Activated T-helper 2 cell treated with anti-CD3 and anti-CD28 coated beads, Interferon-gamma antibody, Interleukin-2, Interleukin-4, amounts not matched to agents 10 μg/mL and 5 μg/mL and 100 μg/mL, durations not matched to agents 14 hours and 24 hours and 36 hours (primary cell): ENCODE results near the gene TRPM5. TPM values are rescaled to one million over a fixed set of nuclear protein-coding genes. Genes with fewer than 3 reads are reported as not detected.

Source experiments
- DNase-seq: peaks from one replicate; pipeline ENCODE4 v3.0.0; 2021; ENCODE audit warnings: low spot score
- H3K27ac Mint-ChIP-seq: one replicate; pipeline ENCODE4 v1.8.0; 2021; ENCODE audit warnings: mixed read lengths
- H3K27me3 Mint-ChIP-seq: one replicate; pipeline ENCODE4 v1.8.0; 2021; ENCODE audit warnings: low read depth, mixed read lengths
- H3K36me3 Mint-ChIP-seq: one replicate; pipeline ENCODE4 v1.8.0; 2021; ENCODE audit warnings: low read depth, mixed read lengths
- H3K4me1 Mint-ChIP-seq: one replicate; pipeline ENCODE4 v1.8.0; 2021; ENCODE audit warnings: low read depth, mixed read lengths
- H3K4me3 Mint-ChIP-seq: one replicate; pipeline ENCODE4 v1.8.0; 2021; ENCODE audit warnings: low read depth, mild to moderate bottlenecking, moderate library complexity, mixed read lengths
- H3K9me3 Mint-ChIP-seq: one replicate; pipeline ENCODE4 v1.8.0; 2021; ENCODE audit warnings: mixed read lengths
- intact Hi-C: fragments of 100-400 bp; cut with micrococcal nuclease; formaldehyde crosslinking; loops from one replicate; pipeline ENCODE4 v1.15.1; 2023
- total RNA-seq: library from RNA; stranded (reverse); gene quantifications from 2 replicates; pipeline ENCODE4 v1.2.3, GENCODE V29; 2022

TRPM5 gene
- total RNA-seq, 1 donor from 2014 or later: not detected

- intact Hi-C loops: no loop called here
- Mint-ChIP-seq H3K27me3 (no peaks in the 10 kb centered on the region), H3K4me3 (no peak overlapping the region), H3K4me1 (no peaks in the 10 kb centered on the region), H3K9me3 (no peaks in the 10 kb centered on the region), H3K27ac (no peak overlapping the region), H3K36me3 (no peaks in the 10 kb centered on the region)
- no peak for DNase-seq
Measured at GRCh38 chr11:2415601-2416380, 28.5 kb downstream of the TRPM5 start.

DNA sequence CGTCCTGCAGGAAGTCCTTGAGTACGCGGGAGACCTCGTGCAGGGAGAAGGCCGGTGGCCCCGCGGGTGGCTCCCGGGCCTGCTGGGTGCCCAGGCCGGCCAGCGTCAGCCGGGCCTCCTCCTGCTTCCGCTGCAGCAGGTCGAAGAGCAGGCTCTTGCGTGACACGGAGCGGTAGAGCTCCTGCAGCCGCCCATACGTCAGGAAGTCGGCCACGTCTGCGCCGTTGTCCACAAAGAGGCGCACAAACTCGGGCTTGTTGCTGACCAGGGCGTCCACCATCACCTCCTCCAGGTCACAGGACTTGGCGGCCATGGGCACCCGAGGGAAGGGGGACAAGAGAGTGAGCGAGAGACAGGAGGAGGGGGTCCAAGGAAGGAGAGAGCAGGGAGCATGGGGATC is 29.1 kb downstream of the TRPM5 start:
- DNase-seq: no peak
- intact Hi-C loops: no loop called here
- Mint-ChIP-seq H3K27me3 (no peaks in the 10 kb centered on the region), H3K27ac (no peak overlapping the region), H3K9me3 (no peaks in the 10 kb centered on the region), H3K36me3 (no peaks in the 10 kb centered on the region), H3K4me1 (no peaks in the 10 kb centered on the region), H3K4me3 (no peak overlapping the region)

GRCh38 chr11:2414616-2415015 is 29.7 kb downstream of the TRPM5 start:
- H3K27me3 Mint-ChIP-seq: no peaks in the 10 kb centered on the region
- intact Hi-C loops: no loop called here
- no peaks in the 10 kb centered on the region for H3K36me3 Mint-ChIP-seq
- no peaks in the 10 kb centered on the region for H3K9me3 Mint-ChIP-seq
- no peak overlapping the region for H3K27ac Mint-ChIP-seq
- no peaks in the 10 kb centered on the region for H3K4me1 Mint-ChIP-seq
- no peak overlapping the region for H3K4me3 Mint-ChIP-seq
- DNase-seq: no peak

- H3K4me1 Mint-ChIP-seq: no peaks in the 10 kb centered on the region
- no peaks in the 10 kb centered on the region for H3K36me3 Mint-ChIP-seq
- no peaks in the 10 kb centered on the region for H3K9me3 Mint-ChIP-seq
- intact Hi-C loops: no loop called here
- no peak overlapping the region for H3K4me3 Mint-ChIP-seq
- H3K27me3 Mint-ChIP-seq: no peaks in the 10 kb centered on the region
- no peak for DNase-seq
- H3K27ac Mint-ChIP-seq: no peak overlapping the region
Measured at GRCh38 chr11:2413742-2414579, 30.4 kb downstream of the TRPM5 start.

DNA sequence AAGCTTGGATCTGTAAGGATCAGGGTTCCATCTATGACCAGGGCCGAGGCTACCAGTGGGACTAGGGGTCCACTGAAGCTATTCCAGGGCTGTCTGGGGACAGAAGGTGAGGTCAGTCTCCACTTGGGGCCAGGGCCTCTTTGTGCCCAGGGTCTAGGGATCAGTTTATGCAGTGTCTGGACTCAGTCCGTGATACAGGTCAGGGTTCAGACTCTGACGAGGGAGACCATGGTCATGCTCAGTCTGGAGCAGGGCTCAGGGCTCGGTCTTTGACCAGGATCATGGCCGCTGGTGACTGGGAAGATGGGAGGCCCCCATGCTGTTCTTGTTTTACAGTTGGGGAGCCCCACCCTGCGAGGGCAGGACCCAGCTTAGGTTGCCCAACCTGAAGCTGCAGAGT is 32.0 kb downstream of the TRPM5 start:
- no peak for DNase-seq
- Mint-ChIP-seq H3K9me3 (no peaks in the 10 kb centered on the region), H3K4me3 (no peak overlapping the region), H3K36me3 (no peaks in the 10 kb centered on the region), H3K27ac (no peak overlapping the region), H3K4me1 (no peaks in the 10 kb centered on the region), H3K27me3 (no peaks in the 10 kb centered on the region)
- intact Hi-C loops: no loop called here

GRCh38 chr11:2411446-2412305 is 32.6 kb downstream of the TRPM5 start:
- H3K4me1 Mint-ChIP-seq: no peaks in the 10 kb centered on the region
- DNase-seq: no peak
- H3K4me3 Mint-ChIP-seq: no peak overlapping the region
- intact Hi-C loops: no loop called here
- no peaks in the 10 kb centered on the region for H3K27me3 Mint-ChIP-seq
- H3K36me3 Mint-ChIP-seq: no peaks in the 10 kb centered on the region
- no peak overlapping the region for H3K27ac Mint-ChIP-seq
- no peaks in the 10 kb centered on the region for H3K9me3 Mint-ChIP-seq

GRCh38 chr11:2410616-2411015 is 33.7 kb downstream of the TRPM5 start:
- Mint-ChIP-seq H3K27me3 (no peaks in the 10 kb centered on the region), H3K9me3 (no peaks in the 10 kb centered on the region), H3K36me3 (no peaks in the 10 kb centered on the region), H3K4me1 (no peaks in the 10 kb centered on the region), H3K27ac (no peak overlapping the region), H3K4me3 (no peak overlapping the region)
- intact Hi-C loops: no loop called here
- DNase-seq: no peak

DNA sequence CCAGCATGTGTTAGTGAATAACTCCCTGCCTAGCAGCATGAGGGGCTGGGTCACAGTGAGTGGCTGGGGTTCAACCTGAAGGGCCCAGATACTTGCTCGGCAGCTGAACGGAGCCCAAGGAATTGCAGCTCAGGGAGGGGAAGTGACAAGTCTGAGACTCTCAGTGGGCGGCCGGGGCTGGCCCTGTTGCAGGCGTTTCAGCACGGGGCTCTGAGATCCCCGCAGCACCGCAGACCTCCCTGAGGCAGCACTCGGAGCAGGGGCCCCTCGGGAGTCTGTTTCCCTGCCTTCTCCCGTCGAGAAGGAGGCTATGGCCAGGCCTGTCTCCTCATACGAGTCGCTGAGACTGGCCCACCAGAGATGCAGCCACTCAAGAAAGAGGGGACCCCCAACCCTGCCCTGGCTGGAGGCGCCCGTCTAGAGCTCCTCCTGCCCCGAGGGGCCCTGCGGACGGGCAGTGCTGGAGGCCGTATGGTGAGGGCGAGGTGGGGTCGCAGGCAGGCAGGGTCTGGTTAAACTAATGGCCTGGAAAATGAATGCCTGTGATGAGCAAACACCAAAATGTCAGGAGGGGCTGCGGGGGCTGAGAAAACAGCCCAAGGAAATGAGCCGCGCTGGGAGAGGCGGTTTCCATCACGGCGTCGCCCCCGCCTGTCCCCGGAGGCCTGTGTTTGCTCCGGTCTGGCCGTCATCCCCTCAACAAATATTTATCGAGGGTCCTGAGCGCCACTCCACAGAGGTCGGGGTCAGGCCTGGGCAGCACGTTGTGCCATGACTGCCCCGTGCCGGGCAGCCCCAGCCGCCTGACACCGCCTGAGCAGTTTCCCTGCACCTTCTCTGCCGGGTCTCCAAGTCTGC is 34.5 kb downstream of the TRPM5 start:
- no peak for DNase-seq
- intact Hi-C loops: loop anchor here (10.0 kb wide), 1 partner anchor 1025 kb away; the partner anchor contains the start of gene BRSK2
- Mint-ChIP-seq H3K4me3 (no peak overlapping the region), H3K27me3 (no peaks in the 10 kb centered on the region), H3K36me3 (no peaks in the 10 kb centered on the region), H3K4me1 (no peaks in the 10 kb centered on the region), H3K9me3 (no peaks in the 10 kb centered on the region), H3K27ac (no peak overlapping the region)

- H3K4me3 Mint-ChIP-seq: no peak overlapping the region
Measured at GRCh38 chr11:2409126-2409525, 35.2 kb downstream of the TRPM5 start.

GRCh38 chr11:2408671-2409070 is 35.6 kb downstream of the TRPM5 start:
- H3K4me1 Mint-ChIP-seq: no peaks in the 10 kb centered on the region
- intact Hi-C loops: loop anchor here (10.0 kb wide), 1 partner anchor 1024 kb away; the partner anchor contains the start of gene BRSK2
- no peaks in the 10 kb centered on the region for H3K27me3 Mint-ChIP-seq
- no peak overlapping the region for H3K27ac Mint-ChIP-seq
- no peak for DNase-seq
- H3K9me3 Mint-ChIP-seq: no peaks in the 10 kb centered on the region
- no peak overlapping the region for H3K4me3 Mint-ChIP-seq
- H3K36me3 Mint-ChIP-seq: peaks cover 3% of the 10 kb centered on the region

More at GRCh38 chr11:2409126-2409525, 35.2 kb downstream of the TRPM5 start:
- H3K36me3 Mint-ChIP-seq: no peaks in the 10 kb centered on the region
- no peaks in the 10 kb centered on the region for H3K4me1 Mint-ChIP-seq
- intact Hi-C loops: loop anchor here (10.0 kb wide), 1 partner anchor 1024 kb away; the partner anchor contains the start of gene BRSK2
- H3K27ac Mint-ChIP-seq: no peak overlapping the region
- no peaks in the 10 kb centered on the region for H3K9me3 Mint-ChIP-seq
- no peaks in the 10 kb centered on the region for H3K27me3 Mint-ChIP-seq
- no peak for DNase-seq

GRCh38 chr11:2406878-2407410 is 37.4 kb downstream of the TRPM5 start:
- no peaks in the 10 kb centered on the region for H3K27me3 Mint-ChIP-seq
- H3K9me3 Mint-ChIP-seq: no peaks in the 10 kb centered on the region
- intact Hi-C loops: loop anchor here (10.0 kb wide), 1 partner anchor 1022 kb away; the partner anchor contains the start of gene BRSK2
- peaks cover 11% of the 10 kb centered on the region for H3K36me3 Mint-ChIP-seq
- no peaks in the 10 kb centered on the region for H3K4me1 Mint-ChIP-seq
- DNase-seq: no peak
- H3K27ac Mint-ChIP-seq: no peak overlapping the region
- H3K4me3 Mint-ChIP-seq: no peak overlapping the region
